Osteoblast (primary cell): ENCODE results near the gene CCDC33. TPM values are rescaled to one million over a fixed set of nuclear protein-coding genes. Genes with fewer than 3 reads are reported as not detected.

Experiments
- DNase-seq: peaks from one replicate; pipeline ENCODE4 v3.0.0; 2011; ENCODE audit warnings: low spot score, mixed read lengths; ENCODE audit not compliant: insufficient read length; ENCODE audit errors: missing footprints
- H2AFZ ChIP-seq: 2 replicates; pipeline ENCODE4 v1.6.0; 2011; ENCODE audit warnings: mild to moderate bottlenecking, low read length
- H3K27ac ChIP-seq: 2 replicates; pipeline ENCODE4 v1.5.1; 2011; ENCODE audit warnings: mild to moderate bottlenecking, low read depth, low read length, moderate library complexity
- H3K27me3 ChIP-seq: 2 replicates; pipeline ENCODE4 v1.6.0; 2012; ENCODE audit warnings: mild to moderate bottlenecking, control low read depth, inconsistent platforms, low read length, moderate library complexity; ENCODE audit not compliant: insufficient read depth
- H3K36me3 ChIP-seq: 2 replicates; pipeline ENCODE4 v1.5.1; 2011; ENCODE audit warnings: mild to moderate bottlenecking, low read length, control low read depth, moderate library complexity; ENCODE audit not compliant: insufficient read depth
- H3K4me1 ChIP-seq: 2 replicates; pipeline ENCODE4 v1.5.1; 2011; ENCODE audit warnings: mild to moderate bottlenecking, low read length, control low read depth, moderate library complexity; ENCODE audit not compliant: insufficient read depth
- H3K4me2 ChIP-seq: 2 replicates; pipeline ENCODE4 v1.6.0; 2011; ENCODE audit warnings: mild to moderate bottlenecking, low read length; ENCODE audit not compliant: insufficient read depth
- H3K4me3 ChIP-seq: fragments of 200-600 bp; sonication (generic); 3 replicates; pipeline ENCODE4 v1.5.1; 2012; ENCODE audit warnings: mild to moderate bottlenecking, low read length, inconsistent platforms; ENCODE audit not compliant: insufficient read depth
- H3K79me2 ChIP-seq: 2 replicates; pipeline ENCODE4 v1.6.0; 2012; ENCODE audit warnings: mild to moderate bottlenecking, low read length, control low read depth, inconsistent platforms; ENCODE audit not compliant: insufficient read depth
- H3K9me3 ChIP-seq: 2 replicates; pipeline ENCODE4 v1.5.1; 2011; ENCODE audit warnings: low read depth, low read length, control low read depth
- H4K20me1 ChIP-seq: 2 replicates; pipeline ENCODE4 v1.6.0; 2012; ENCODE audit warnings: mild to moderate bottlenecking, low read length, control low read depth; ENCODE audit not compliant: insufficient read depth
- total RNA-seq: library from RNA; depleted of rRNA; stranded (reverse); fragments of >200 nt; gene quantifications from 2 replicates; pipeline ENCODE4 v1.2.3, GENCODE V29; 2012
- TF ChIP-seq, protein P1 (sequence below): IDR thresholded peaks from 2 replicates; pipeline ENCODE4 v1.5.1; 2011; ENCODE audit warnings: mild to moderate bottlenecking, low read depth, low read length, moderate library complexity; ENCODE audit errors: extremely low read depth

CCDC33 gene
- total RNA-seq, 1 donor, result not detected

DNA sequence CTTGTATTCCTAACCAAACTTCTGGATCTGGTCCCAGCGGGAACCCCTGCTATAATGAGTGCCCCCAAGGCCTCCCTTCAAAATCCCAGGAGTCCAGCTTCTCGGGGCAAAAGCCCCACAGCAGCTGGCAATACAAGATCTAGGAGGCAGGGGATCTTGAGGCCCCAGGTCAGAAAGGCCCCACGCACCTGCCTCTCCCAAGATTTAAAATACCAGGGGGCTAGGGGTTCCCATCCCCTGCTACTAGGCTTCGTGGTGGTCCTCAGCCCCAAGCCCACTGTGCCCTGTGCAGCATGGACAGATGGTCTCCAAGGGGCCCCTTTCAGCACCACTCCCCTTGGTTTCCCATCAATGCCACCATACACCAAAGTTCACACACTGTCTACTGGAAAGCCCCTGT lies 147.2 kb downstream of the CCDC33 start:
- Histone ChIP-seq H3K4me3 (no peak overlapping the region), H2AFZ (no peak overlapping the region), H4K20me1 (no peaks in the 10 kb centered on the region), H3K4me2 (no peak overlapping the region), H3K27me3 (no peaks in the 10 kb centered on the region), H3K27ac (peak overlapping the region; percentile 71), H3K79me2 (no peaks in the 10 kb centered on the region), H3K4me1 (peaks cover 44% of the 10 kb centered on the region), H3K9me3 (no peaks in the 10 kb centered on the region), H3K36me3 (no peaks in the 10 kb centered on the region)
- peak; percentile 58 for DNase-seq
- TF ChIP-seq, protein P1, sequence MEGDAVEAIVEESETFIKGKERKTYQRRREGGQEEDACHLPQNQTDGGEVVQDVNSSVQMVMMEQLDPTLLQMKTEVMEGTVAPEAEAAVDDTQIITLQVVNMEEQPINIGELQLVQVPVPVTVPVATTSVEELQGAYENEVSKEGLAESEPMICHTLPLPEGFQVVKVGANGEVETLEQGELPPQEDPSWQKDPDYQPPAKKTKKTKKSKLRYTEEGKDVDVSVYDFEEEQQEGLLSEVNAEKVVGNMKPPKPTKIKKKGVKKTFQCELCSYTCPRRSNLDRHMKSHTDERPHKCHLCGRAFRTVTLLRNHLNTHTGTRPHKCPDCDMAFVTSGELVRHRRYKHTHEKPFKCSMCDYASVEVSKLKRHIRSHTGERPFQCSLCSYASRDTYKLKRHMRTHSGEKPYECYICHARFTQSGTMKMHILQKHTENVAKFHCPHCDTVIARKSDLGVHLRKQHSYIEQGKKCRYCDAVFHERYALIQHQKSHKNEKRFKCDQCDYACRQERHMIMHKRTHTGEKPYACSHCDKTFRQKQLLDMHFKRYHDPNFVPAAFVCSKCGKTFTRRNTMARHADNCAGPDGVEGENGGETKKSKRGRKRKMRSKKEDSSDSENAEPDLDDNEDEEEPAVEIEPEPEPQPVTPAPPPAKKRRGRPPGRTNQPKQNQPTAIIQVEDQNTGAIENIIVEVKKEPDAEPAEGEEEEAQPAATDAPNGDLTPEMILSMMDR, result no peak

DNA sequence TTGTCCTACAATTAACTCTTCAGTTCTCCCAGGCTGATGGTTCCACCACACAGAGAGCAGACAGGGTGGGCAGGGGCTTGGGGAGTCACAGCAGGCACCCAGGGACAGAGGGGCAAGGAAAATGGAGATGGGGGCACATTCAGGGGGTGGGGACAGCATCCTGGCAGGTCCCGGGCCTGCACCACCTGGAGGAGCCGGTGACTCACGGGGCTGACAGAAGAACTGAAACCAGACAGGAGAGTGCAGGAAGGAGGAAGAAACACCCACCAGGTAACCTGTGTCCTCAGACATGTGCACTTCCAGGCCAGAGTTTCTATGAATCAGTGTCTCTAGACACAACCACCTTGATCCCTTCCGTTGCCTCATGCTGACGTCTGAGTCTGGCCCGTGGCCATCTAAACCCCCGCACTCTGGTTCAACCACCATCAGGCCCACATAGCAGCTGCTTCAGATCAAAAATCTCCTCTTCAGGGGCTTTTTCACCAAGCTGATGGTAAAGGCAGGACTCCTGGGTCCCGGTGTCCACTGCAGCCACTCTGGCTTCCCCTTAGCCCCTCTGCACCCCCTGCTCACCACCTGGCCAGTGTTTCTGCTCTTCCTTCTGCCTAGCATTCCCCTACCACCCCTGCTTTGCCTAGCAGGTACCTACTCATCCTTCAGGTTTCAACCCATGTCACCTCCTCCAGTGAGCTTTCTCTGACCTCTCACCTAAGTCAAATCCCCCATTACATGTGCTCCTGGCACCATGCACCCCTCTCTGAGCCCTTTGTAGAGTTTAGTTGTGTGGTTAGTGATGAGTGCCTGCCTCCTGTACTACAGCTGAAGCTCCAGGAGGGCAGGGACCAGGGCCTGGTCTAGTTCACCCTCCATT lies 147.8 kb downstream of the CCDC33 start:
- H3K9me3 ChIP-seq, result no peaks in the 10 kb centered on the region
- DNase-seq, result peak; percentile 76
- peak overlapping the region; percentile 1 for H3K4me2 ChIP-seq

DNA sequence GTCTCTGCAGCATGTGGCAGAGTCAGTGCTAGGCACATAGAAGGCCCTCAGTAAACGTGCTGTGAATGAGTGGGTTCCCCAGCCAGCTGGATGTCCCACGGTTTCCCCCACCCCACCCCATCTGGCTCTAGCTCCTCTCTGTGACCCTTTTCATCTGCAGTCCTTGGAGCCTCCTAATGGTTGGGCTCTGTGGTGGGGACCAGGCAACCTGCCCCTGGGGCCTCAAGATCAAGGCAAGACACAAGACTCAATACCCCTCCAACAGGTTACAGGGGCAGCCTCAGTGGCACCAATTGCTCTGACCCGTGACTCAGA lies 148.4 kb downstream of the CCDC33 start:
- Histone ChIP-seq H4K20me1 (no peaks in the 10 kb centered on the region), H3K27ac (peak overlapping the region; percentile 71), H3K79me2 (no peaks in the 10 kb centered on the region), H3K4me1 (peaks cover 39% of the 10 kb centered on the region), H3K36me3 (no peaks in the 10 kb centered on the region), H3K4me2 (no peak overlapping the region), H3K27me3 (no peaks in the 10 kb centered on the region), H2AFZ (peak overlapping the region; percentile 23), H3K9me3 (no peaks in the 10 kb centered on the region), H3K4me3 (no peak overlapping the region)
- TF ChIP-seq, protein P1, result no peak
- DNase-seq, result no peak

More for the DNA sequence above, 147.8 kb downstream of the CCDC33 start:
- H3K4me3 ChIP-seq, result no peak overlapping the region
- H3K79me2 ChIP-seq, result no peaks in the 10 kb centered on the region
- H3K27ac ChIP-seq, result peak overlapping the region; percentile 71
- TF ChIP-seq, protein P1, result no peak
- no peaks in the 10 kb centered on the region for H3K27me3 ChIP-seq
- H3K36me3 ChIP-seq, result no peaks in the 10 kb centered on the region
- peak overlapping the region; percentile 23 for H2AFZ ChIP-seq
- peaks cover 43% of the 10 kb centered on the region for H3K4me1 ChIP-seq
- H4K20me1 ChIP-seq, result no peaks in the 10 kb centered on the region

DNA sequence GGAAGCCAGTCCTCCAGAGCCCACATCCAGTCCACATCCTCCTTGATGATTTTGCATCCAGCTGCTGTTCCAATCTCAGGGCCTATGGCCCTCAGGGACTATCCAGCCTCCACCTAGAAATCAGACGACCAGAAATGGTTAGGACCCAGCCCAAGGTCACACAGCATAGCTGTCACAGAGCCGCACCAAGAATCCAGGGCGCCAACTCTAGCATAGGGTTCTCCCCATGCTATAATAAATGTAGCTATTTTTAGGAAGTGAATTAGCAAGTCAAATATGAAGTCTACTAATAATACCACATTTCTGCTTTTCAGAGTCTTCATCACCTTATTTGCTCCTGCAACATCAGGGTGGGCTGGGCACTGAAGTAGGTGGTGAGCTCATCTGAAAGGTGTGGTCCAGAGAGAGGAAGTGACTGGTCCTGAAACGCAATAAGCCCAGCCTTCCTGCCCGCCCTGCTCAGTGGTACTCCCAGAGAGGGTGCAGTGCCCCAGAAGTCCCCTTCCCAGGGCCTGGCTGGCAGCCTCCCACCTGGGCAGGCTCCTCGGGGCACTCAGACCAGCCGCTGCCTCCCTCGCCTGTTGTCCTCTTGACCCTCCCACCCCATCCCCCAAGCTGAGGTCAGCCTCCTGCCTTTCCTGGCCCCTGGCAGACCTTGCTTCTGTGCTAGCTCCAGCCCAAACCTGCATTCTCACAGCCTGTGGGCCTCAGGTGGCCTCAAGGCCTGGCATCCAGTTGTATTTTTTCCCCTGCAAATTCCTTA lies 148.9 kb downstream of the CCDC33 start:
- TF ChIP-seq, protein P1, result no peak
- no peak overlapping the region for H2AFZ ChIP-seq
- no peaks in the 10 kb centered on the region for H3K27me3 ChIP-seq
- H3K79me2 ChIP-seq, result no peaks in the 10 kb centered on the region
- no peaks in the 10 kb centered on the region for H3K36me3 ChIP-seq
- H3K4me1 ChIP-seq, result peaks cover 39% of the 10 kb centered on the region
- DNase-seq, result peak; percentile 89
- no peak overlapping the region for H3K4me3 ChIP-seq
- peak overlapping the region; percentile 71 for H3K27ac ChIP-seq
- H3K4me2 ChIP-seq, result no peak overlapping the region
- no peaks in the 10 kb centered on the region for H4K20me1 ChIP-seq
- no peaks in the 10 kb centered on the region for H3K9me3 ChIP-seq
